CD4-positive, alpha-beta T cell (primary cell): Measurements from ENCODE around the gene SERPINE2. TPM values are rescaled to one million over a fixed set of nuclear protein-coding genes. Genes with fewer than 3 reads are reported as not detected.
"Not testable (repeated sequence)": the region's sequence is repeated elsewhere in the genome, so short reads cannot be mapped to it uniquely, and the experiment has no call there.

Experiments used
- ATAC-seq: fragments of 200-7000 bp; cut with Tn5 transposase; one replicate; pipeline ENCODE4 v1.10.0; 2022; ENCODE audit warnings: mild to moderate bottlenecking; ENCODE audit not compliant: poor library complexity
- CTCF ChIA-PET: fragments of 350-600 bp; sonication (Branson Sonifier 250); formaldehyde crosslinking; loops from one replicate; lab custom pipeline; 2021; ENCODE audit warnings: antibody characterized with exemption, inconsistent platforms; lab: Charles Lee
- POLR2A ChIA-PET: fragments of 350-600 bp; sonication (Branson Sonifier 250); formaldehyde crosslinking; loops from one replicate; lab custom pipeline; 2021; ENCODE audit warnings: antibody characterized with exemption, inconsistent platforms; lab: Charles Lee
- DNase-seq, 14 experiments: peaks; one replicate each; pipeline ENCODE4 v3.0.0-alpha.2; 2013 to 2020; ENCODE audit warnings: mixed read lengths in 2 of 14
- H3K27ac ChIP-seq, 2 donors: one replicate each; pipeline versions ENCODE4 v1.5.1 to v1.7.0; 2013; ENCODE audit warnings: low read length in 2 of 2, low read depth in 1 of 2, mild to moderate bottlenecking in 1 of 2
- H3K27me3 ChIP-seq, 2 experiments: 1 replicate in 1 of 2; 2 replicates in 1 of 2; pipeline versions ENCODE4 v1.6.1 to v1.7.0; 2013; ENCODE audit warnings: low read length in 2 of 2, control low read depth in 1 of 2, mild to moderate bottlenecking in 1 of 2, moderate library complexity in 1 of 2; ENCODE audit not compliant: insufficient read depth in 2 of 2, control insufficient read depth in 1 of 2
- H3K36me3 ChIP-seq: one replicate; pipeline ENCODE4 v1.6.1; 2013; ENCODE audit warnings: low read length, control low read depth; ENCODE audit not compliant: insufficient read depth
- H3K4me1 ChIP-seq: one replicate; pipeline ENCODE4 v1.6.1; 2013; ENCODE audit warnings: low read length, control low read depth; ENCODE audit not compliant: insufficient read depth
- H3K4me3 ChIP-seq: one replicate; pipeline ENCODE4 v1.5.1; 2013; ENCODE audit warnings: mild to moderate bottlenecking, low read length, moderate library complexity
- H3K9me3 ChIP-seq, 2 experiments: 1 replicate in 1 of 2; 2 replicates in 1 of 2; pipeline versions ENCODE4 v1.6.1 to v1.7.0; 2013; ENCODE audit warnings: low read length in 2 of 2, mild to moderate bottlenecking in 2 of 2, control low read depth in 1 of 2, moderate library complexity in 1 of 2; ENCODE audit not compliant: control insufficient read depth in 1 of 2, insufficient read depth in 1 of 2
- H3K27ac Mint-ChIP-seq: one replicate; pipeline ENCODE4 v1.8.0; 2020; ENCODE audit warnings: mixed read lengths
- H3K27me3 Mint-ChIP-seq: one replicate; pipeline ENCODE4 v1.8.0; 2021; ENCODE audit warnings: mixed read lengths
- H3K36me3 Mint-ChIP-seq: one replicate; pipeline ENCODE4 v1.8.0; 2021; ENCODE audit warnings: low read depth, mixed read lengths
- H3K4me1 Mint-ChIP-seq: one replicate; pipeline ENCODE4 v1.8.0; 2021; ENCODE audit warnings: low read depth, mixed read lengths
- H3K4me3 Mint-ChIP-seq: one replicate; pipeline ENCODE4 v1.8.0; 2020; ENCODE audit warnings: mild to moderate bottlenecking, mixed read lengths
- H3K9me3 Mint-ChIP-seq: one replicate; pipeline ENCODE4 v1.8.0; 2020; ENCODE audit warnings: mixed read lengths
- intact Hi-C, 2 experiments: fragments of 100-400 bp; cut with DNase I in 1 of 2; cut with micrococcal nuclease in 1 of 2; formaldehyde crosslinking; loops; one replicate each; pipeline versions ENCODE4 v1.15.1 to v1.9.0; 2023 to 2025; cut with DNase I, micrococcal nuclease
- total RNA-seq, 174 experiments: library from RNA in 2 of 174; stranded (reverse) in 2 of 174; gene quantifications; one replicate each; pipeline ENCODE4 v1.2.3 and lab custom pipeline; 2021 to 2026
- TF ChIP-seq, protein P1 (sequence below): fragments of 200-600 bp; IDR thresholded peaks from one replicate; pipeline ENCODE4 v1.8.0; 2022; ENCODE audit warnings: antibody characterized with exemption, mild to moderate bottlenecking

SERPINE2 gene
- total RNA-seq, 2 experiments from 2014 or later = 5.1 to 7.3 TPM

DNA sequence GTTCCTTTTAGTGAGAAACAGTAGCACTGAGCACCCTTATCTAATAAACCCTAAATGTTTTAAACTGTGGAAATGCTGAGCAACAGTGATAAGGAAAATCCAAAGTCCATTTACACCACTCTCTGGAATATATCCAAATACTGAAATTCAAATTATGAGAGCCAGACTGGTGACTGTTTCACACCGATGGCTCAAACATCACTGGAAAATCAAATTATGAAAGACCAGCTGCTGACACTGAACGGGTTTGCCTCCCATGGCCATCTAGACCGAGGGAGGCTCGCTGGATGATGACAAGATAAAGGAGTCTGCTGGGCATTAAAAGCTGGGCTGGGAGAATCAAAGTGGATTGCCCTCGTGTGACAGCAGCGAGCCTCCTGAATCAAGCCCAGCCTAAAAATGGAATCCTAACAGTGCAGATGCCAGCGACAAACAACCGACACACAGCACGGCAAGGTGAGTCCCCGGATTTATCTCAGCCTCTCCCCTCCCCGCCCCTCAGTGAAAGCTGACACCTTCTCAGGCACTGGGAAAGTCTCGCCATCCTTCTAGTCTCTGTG, 30.3 kb downstream of the SERPINE2 start:
- no peaks in the 10 kb centered on the region for H3K36me3 ChIP-seq
- Mint-ChIP-seq H3K27me3 (no peaks in the 10 kb centered on the region), H3K4me1 (no peaks in the 10 kb centered on the region), H3K4me3 (no peak overlapping the region), H3K36me3 (no peaks in the 10 kb centered on the region), H3K9me3 (no peaks in the 10 kb centered on the region), H3K27ac (no peak overlapping the region)
- intact Hi-C loops = no loop called here
- CTCF ChIA-PET = interaction anchor here (1.2 kb wide), 1 partner anchor 9 kb away, joined by 3 read pairs; no protein-coding TSS in a partner anchor
- H3K9me3 ChIP-seq = no peaks in the 10 kb centered on the region
- no peaks in the 10 kb centered on the region for H3K4me1 ChIP-seq
- H3K27ac ChIP-seq = no peak overlapping the region
- no peak for DNase-seq
- POLR2A ChIA-PET = no interaction called here
- no peaks in the 10 kb centered on the region for H3K27me3 ChIP-seq
- TF ChIP-seq, protein P1, sequence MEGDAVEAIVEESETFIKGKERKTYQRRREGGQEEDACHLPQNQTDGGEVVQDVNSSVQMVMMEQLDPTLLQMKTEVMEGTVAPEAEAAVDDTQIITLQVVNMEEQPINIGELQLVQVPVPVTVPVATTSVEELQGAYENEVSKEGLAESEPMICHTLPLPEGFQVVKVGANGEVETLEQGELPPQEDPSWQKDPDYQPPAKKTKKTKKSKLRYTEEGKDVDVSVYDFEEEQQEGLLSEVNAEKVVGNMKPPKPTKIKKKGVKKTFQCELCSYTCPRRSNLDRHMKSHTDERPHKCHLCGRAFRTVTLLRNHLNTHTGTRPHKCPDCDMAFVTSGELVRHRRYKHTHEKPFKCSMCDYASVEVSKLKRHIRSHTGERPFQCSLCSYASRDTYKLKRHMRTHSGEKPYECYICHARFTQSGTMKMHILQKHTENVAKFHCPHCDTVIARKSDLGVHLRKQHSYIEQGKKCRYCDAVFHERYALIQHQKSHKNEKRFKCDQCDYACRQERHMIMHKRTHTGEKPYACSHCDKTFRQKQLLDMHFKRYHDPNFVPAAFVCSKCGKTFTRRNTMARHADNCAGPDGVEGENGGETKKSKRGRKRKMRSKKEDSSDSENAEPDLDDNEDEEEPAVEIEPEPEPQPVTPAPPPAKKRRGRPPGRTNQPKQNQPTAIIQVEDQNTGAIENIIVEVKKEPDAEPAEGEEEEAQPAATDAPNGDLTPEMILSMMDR = no peak
- no peak overlapping the region for H3K4me3 ChIP-seq
- ATAC-seq = no peak

DNA sequence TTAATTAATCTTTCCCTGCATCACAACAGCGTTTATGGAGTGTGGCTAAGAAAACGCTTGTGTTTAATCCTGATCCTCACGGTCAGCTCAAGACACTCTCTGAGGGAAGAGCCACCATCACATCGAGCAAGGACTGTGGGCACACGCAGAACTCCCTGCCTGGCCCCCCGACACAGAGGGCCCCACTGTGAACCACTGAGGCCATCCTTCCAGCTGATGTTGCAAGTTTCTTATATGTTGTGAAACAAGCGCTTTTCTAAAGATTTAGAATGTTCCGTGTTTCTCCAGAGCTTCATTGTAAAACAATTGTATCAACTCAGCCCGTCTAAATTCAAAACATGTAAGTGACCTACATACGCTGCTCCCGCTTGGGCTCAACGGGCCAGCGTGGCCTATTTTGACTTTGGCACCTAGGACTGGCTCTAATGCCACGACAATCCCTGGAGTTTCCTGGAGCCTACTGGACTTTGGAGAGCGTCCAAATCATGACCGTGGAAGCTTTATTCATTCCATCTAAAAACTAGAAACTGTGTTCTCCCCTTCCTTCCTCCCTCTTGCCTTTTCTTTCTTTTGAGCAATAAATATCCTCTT, 34.9 kb downstream of the SERPINE2 start:
- H3K36me3 Mint-ChIP-seq = no peaks in the 10 kb centered on the region
- no peaks in the 10 kb centered on the region for H3K4me1 Mint-ChIP-seq
- Histone ChIP-seq H3K4me3 (no peak overlapping the region), H3K9me3 (peaks cover 0 to 7% of the 10 kb centered on the region in 2 experiments), H3K27me3 (no peaks in the 10 kb centered on the region), H3K36me3 (no peaks in the 10 kb centered on the region), H3K27ac (no peak overlapping the region), H3K4me1 (no peaks in the 10 kb centered on the region)
- H3K9me3 Mint-ChIP-seq = no peaks in the 10 kb centered on the region
- CTCF ChIA-PET = no interaction called here
- POLR2A ChIA-PET = no interaction called here
- no peak for ATAC-seq
- intact Hi-C loops = no loop called here
- no peak for DNase-seq
- H3K27me3 Mint-ChIP-seq = no peaks in the 10 kb centered on the region
- no peak overlapping the region for H3K27ac Mint-ChIP-seq
- no peak overlapping the region for H3K4me3 Mint-ChIP-seq
- TF ChIP-seq, protein P1 = no peak

DNA sequence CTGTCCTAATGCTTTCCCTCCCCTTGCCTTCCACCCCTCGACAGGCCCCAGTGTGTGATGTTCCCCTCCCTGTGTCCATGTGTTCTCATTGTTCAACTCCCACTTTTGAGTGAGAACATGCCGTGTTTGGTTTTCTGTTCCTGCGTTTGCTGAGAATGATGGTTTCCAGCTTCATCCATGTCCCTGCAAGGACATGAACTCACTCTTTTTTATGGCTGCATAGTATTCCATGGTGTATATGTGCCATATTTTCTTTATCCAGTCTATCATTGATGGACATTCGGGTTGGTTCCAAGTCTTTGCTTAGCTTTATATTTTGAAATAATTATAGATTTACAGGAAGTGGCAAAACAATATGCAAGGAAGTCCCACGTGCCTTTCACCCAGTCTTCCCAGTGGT, 38.4 kb downstream of the SERPINE2 start:
- H3K27ac Mint-ChIP-seq, H3K36me3 ChIP-seq, DNase-seq, H3K4me1 ChIP-seq, POLR2A ChIA-PET, intact Hi-C loops, H3K9me3 Mint-ChIP-seq, H3K27me3 ChIP-seq, H3K4me3 ChIP-seq, ATAC-seq, H3K27me3 Mint-ChIP-seq, H3K9me3 ChIP-seq, H3K27ac ChIP-seq, H3K4me3 Mint-ChIP-seq, H3K4me1 Mint-ChIP-seq, H3K36me3 Mint-ChIP-seq: not testable (repeated sequence)
- CTCF ChIA-PET = interaction anchor here (1.1 kb wide), 1 partner anchor 12 kb away, joined by 3 read pairs; no protein-coding TSS in a partner anchor
